Endodermal cell (in vitro differentiated cells): Measurements from ENCODE around the gene MYH13. TPM values are rescaled to one million over a fixed set of nuclear protein-coding genes. Genes with fewer than 3 reads are reported as not detected.

Experiments used
- DNase-seq: peaks from one replicate; pipeline ENCODE4 v3.0.0-alpha.2; 2017
- H3K27ac ChIP-seq: 2 replicates; pipeline ENCODE4 v1.5.1; 2013; ENCODE audit warnings: mild to moderate bottlenecking, low read depth, low read length, moderate library complexity
- H3K27me3 ChIP-seq: 2 replicates; pipeline ENCODE4 v1.6.1; 2013; ENCODE audit warnings: mild to moderate bottlenecking, low read length, moderate library complexity; ENCODE audit not compliant: insufficient read depth, control insufficient read depth, poor library complexity, severe bottlenecking
- H3K36me3 ChIP-seq: 2 replicates; pipeline ENCODE4 v1.7.0; 2013; ENCODE audit warnings: mild to moderate bottlenecking, low read length, moderate library complexity; ENCODE audit not compliant: control insufficient read depth, insufficient read depth
- H3K4me1 ChIP-seq: one replicate; pipeline ENCODE4 v1.7.0; 2013; ENCODE audit warnings: low read length; ENCODE audit not compliant: control insufficient read depth, insufficient read depth
- H3K4me3 ChIP-seq: 2 replicates; pipeline ENCODE4 v1.5.1; 2013; ENCODE audit warnings: mild to moderate bottlenecking, low read length, moderate library complexity
- H3K9ac ChIP-seq: 2 replicates; pipeline ENCODE4 v1.6.1; 2013; ENCODE audit warnings: mild to moderate bottlenecking, low read length, moderate library complexity; ENCODE audit not compliant: poor library complexity, severe bottlenecking; ENCODE audit errors: extremely low read depth
- H3K9me3 ChIP-seq: 2 replicates; pipeline ENCODE4 v1.6.1; 2013; ENCODE audit warnings: mild to moderate bottlenecking, low read length, moderate library complexity; ENCODE audit not compliant: control insufficient read depth
- H3K27ac Mint-ChIP-seq: 2 replicates; pipeline ENCODE4 v1.8.0; 2020; ENCODE audit warnings: mixed read lengths
- H3K27me3 Mint-ChIP-seq: 2 replicates; pipeline ENCODE4 v1.8.0; 2021; ENCODE audit warnings: mild to moderate bottlenecking, mixed read lengths; ENCODE audit not compliant: insufficient read depth
- H3K36me3 Mint-ChIP-seq: 2 replicates; pipeline ENCODE4 v1.8.0; 2020; ENCODE audit warnings: low read depth, mixed read lengths
- H3K4me1 Mint-ChIP-seq: 2 replicates; pipeline ENCODE4 v1.8.0; 2020; ENCODE audit warnings: mixed read lengths
- H3K4me3 Mint-ChIP-seq: 2 replicates; pipeline ENCODE4 v1.8.0; 2020; ENCODE audit warnings: mild to moderate bottlenecking, moderate library complexity, mixed read lengths
- H3K9me3 Mint-ChIP-seq: 2 replicates; pipeline ENCODE4 v1.8.0; 2020; ENCODE audit warnings: mild to moderate bottlenecking, mixed read lengths
- WGBS, 2 experiments: methylation state at CpG; one replicate each; pipeline versions ENCODE4 v1.1.5 to v1.1.7; 2013; ENCODE audit warnings: missing lambda C conversion rate in 2 of 2, mixed read lengths in 1 of 2; ENCODE audit not compliant: insufficient coverage in 1 of 2, insufficient read length in 1 of 2; 5-methylcytosine and 5-hydroxymethylcytosine counted together
- total RNA-seq, 2 donors: library from RNA; stranded (reverse); fragmentation: NEBNext Ultra II Directional in 1 of 2; extraction: Animal tissue kit (Norgen Biotek cat#: 25700) in 1 of 2; gene quantifications; 2 replicates in 1 of 2; 3 replicates in 1 of 2; pipeline ENCODE4 v1.2.1, GENCODE V29; 2021
- TF ChIP-seq, protein P1 (sequence below): fragments of 200-600 bp; sonication (generic); conservative IDR thresholded peaks from 2 replicates; pipeline ENCODE4 v1.5.0; 2021; ENCODE audit warnings: antibody characterized with exemption, mild to moderate bottlenecking

Gene MYH13
- total RNA-seq, 2 donors from 2014 or later = not detected

DNA sequence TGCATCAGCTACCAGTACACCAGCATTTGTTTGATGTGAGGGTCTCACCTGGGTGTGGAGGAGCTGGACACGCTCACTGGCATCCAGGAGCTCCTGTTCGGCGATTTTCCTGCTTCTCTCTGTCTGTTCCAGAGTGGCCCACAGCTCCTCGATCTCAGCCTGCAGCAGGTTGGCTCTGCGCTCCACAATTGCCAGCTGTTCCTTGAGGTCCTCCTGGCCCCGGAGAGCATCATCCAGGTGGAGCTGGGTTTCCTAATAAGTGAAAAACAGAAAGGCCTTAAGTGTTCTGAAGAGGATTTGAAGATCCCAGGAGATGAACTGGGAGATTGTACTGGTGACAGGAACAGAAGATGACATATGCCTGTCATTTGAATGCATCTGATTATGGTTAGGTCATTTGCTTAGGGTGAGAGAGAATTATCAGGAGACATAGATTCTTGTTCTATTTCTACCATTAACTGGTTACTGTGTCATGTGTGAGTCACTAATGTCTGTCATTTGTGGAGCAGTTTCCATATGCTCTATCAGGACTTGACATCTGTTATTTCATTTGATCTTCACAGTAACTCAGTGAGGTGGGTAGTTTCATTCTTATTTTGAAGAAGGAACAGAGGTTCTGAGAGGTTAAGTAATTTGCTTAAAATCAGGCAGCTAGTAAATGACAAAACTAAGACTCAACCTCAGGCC is 21.5 kb upstream of the MYH13 start:
- Mint-ChIP-seq H3K27ac (no peak overlapping the region), H3K4me3 (no peak overlapping the region), H3K9me3 (no peaks in the 10 kb centered on the region), H3K4me1 (peaks cover 12% of the 10 kb centered on the region), H3K36me3 (no peaks in the 10 kb centered on the region), H3K27me3 (peaks cover 7% of the 10 kb centered on the region)
- no peak for DNase-seq
- no peak overlapping the region for H3K9ac ChIP-seq
- H3K27me3 ChIP-seq = no peaks in the 10 kb centered on the region
- H3K27ac ChIP-seq = no peak overlapping the region
- 97 to 100% methylated on average over 1 to 6 of the region's 6 CpGs for WGBS, 2 experiments
- H3K4me3 ChIP-seq = no peak overlapping the region
- H3K36me3 ChIP-seq = no peaks in the 10 kb centered on the region
- H3K9me3 ChIP-seq = no peaks in the 10 kb centered on the region
- TF ChIP-seq, protein P1, sequence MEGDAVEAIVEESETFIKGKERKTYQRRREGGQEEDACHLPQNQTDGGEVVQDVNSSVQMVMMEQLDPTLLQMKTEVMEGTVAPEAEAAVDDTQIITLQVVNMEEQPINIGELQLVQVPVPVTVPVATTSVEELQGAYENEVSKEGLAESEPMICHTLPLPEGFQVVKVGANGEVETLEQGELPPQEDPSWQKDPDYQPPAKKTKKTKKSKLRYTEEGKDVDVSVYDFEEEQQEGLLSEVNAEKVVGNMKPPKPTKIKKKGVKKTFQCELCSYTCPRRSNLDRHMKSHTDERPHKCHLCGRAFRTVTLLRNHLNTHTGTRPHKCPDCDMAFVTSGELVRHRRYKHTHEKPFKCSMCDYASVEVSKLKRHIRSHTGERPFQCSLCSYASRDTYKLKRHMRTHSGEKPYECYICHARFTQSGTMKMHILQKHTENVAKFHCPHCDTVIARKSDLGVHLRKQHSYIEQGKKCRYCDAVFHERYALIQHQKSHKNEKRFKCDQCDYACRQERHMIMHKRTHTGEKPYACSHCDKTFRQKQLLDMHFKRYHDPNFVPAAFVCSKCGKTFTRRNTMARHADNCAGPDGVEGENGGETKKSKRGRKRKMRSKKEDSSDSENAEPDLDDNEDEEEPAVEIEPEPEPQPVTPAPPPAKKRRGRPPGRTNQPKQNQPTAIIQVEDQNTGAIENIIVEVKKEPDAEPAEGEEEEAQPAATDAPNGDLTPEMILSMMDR = no peak
- peaks cover 10% of the 10 kb centered on the region for H3K4me1 ChIP-seq

DNA sequence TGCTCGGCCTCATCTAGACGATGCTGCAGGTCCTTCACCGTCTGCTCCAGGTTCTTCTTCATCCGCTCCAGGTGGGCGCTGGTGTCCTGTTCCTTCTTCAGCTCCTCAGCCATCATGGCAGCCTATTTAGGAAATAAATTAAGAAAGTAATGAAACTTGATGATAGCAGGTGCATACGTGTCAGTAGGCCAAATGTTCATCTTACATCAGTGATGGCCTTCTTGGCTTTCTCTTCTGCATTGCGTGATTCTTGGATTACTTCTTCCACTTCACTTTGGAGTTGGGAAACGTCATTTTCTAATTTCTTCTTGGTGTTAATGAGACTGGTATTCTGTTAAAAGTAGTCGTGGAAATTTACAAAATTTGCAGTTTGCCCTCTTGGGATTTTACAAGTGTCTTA is 20.1 kb upstream of the MYH13 start:
- no peak overlapping the region for H3K27ac Mint-ChIP-seq
- no peaks in the 10 kb centered on the region for H3K9me3 Mint-ChIP-seq
- peaks cover under 1% of the 10 kb centered on the region for H3K9me3 ChIP-seq
- DNase-seq = no peak
- no peak overlapping the region for H3K9ac ChIP-seq
- H3K27ac ChIP-seq = no peak overlapping the region
- peaks cover 10% of the 10 kb centered on the region for H3K4me1 ChIP-seq
- H3K4me3 ChIP-seq = no peak overlapping the region
- H3K27me3 Mint-ChIP-seq = peaks cover 12% of the 10 kb centered on the region
- H3K4me1 Mint-ChIP-seq = peaks cover 12% of the 10 kb centered on the region
- no peaks in the 10 kb centered on the region for H3K36me3 Mint-ChIP-seq
- TF ChIP-seq, protein P1 = no peak
- no peaks in the 10 kb centered on the region for H3K27me3 ChIP-seq
- 89 to 90% methylated on average over 4 to 9 of the region's 9 CpGs for WGBS, 2 experiments
- H3K4me3 Mint-ChIP-seq = no peak overlapping the region
- H3K36me3 ChIP-seq = no peaks in the 10 kb centered on the region

DNA sequence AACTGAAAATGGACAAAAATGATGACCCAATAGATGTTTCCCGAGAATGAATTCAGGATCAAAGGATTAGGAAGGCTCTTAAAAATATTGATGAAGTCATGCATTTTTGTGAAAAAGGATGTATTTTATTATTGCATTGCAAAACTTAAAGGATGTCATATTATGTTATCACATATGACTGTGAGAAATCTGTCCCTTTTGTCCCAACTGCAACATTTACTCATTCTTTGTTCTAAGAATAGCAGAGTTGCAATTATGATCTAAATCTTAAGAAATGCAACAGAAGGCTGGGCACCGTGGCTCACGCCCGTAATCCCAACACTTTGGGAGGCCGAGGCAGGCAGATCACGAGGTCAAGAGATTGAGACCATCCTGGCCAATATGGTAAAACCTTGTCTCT is 13.1 kb upstream of the MYH13 start:
- Histone ChIP-seq H3K9me3 (peaks cover 6% of the 10 kb centered on the region), H3K4me3 (no peak overlapping the region), H3K27ac (no peak overlapping the region), H3K27me3 (no peaks in the 10 kb centered on the region), H3K4me1 (peaks cover 7% of the 10 kb centered on the region), H3K36me3 (no peaks in the 10 kb centered on the region), H3K9ac (no peak overlapping the region)
- Mint-ChIP-seq H3K9me3 (no peaks in the 10 kb centered on the region), H3K4me3 (no peak overlapping the region), H3K36me3 (no peaks in the 10 kb centered on the region), H3K4me1 (peaks cover 21% of the 10 kb centered on the region), H3K27ac (no peak overlapping the region), H3K27me3 (peaks cover 5% of the 10 kb centered on the region)
- 78 to 88% methylated on average over 6 of the region's 6 CpGs for WGBS, 2 experiments
- no peak for DNase-seq
- TF ChIP-seq, protein P1 = no peak
